HG03575 (cell line): ENCODE results near the gene HOXD11.

Experiments
- ATAC-seq: cut with Tn5 transposase; IDR thresholded peaks from one replicate; pipeline ENCODE4 v1.9.1; 2021; ENCODE audit not compliant: unreplicated experiment, insufficient number of reproducible peaks, low FRiP score; ENCODE audit errors: extremely low read depth

Gene HOXD11

GRCh38 chr2:176102309-176102866 lies 4.7 kb upstream of the HOXD11 start:
- ATAC-seq: no peak

- ATAC-seq: no peak
Observed at GRCh38 chr2:176103194-176103593, 3.9 kb upstream of the HOXD11 start.

- no peak for ATAC-seq
Observed at GRCh38 chr2:176103742-176104315, 3.3 kb upstream of the HOXD11 start.

GRCh38 chr2:176104316-176105077 lies 2.6 kb upstream of the HOXD11 start:
- no peak for ATAC-seq

GRCh38 chr2:176105078-176105729 lies 1.9 kb upstream of the HOXD11 start:
- no peak for ATAC-seq

GRCh38 chr2:176105730-176106580 lies 1.1 kb upstream of the HOXD11 start:
- ATAC-seq: no peak

GRCh38 chr2:176107731-176108181 lies 676 bp downstream of the HOXD11 start:
- ATAC-seq: no peak

GRCh38 chr2:176109192-176109901 lies 2.3 kb downstream of the HOXD11 start:
- no peak for ATAC-seq

- ATAC-seq: no peak
Observed at GRCh38 chr2:176109946-176110345, 2.9 kb downstream of the HOXD11 start.

GRCh38 chr2:176110415-176111308 lies 3.6 kb downstream of the HOXD11 start:
- no peak for ATAC-seq

- no peak for ATAC-seq
Observed at GRCh38 chr2:176111309-176111663, 4.2 kb downstream of the HOXD11 start.

- no peak for ATAC-seq
Observed at GRCh38 chr2:176111846-176112374, 4.8 kb downstream of the HOXD11 start.

GRCh38 chr2:176112375-176113302 lies 5.6 kb downstream of the HOXD11 start:
- no peak for ATAC-seq

GRCh38 chr2:176114120-176114929 lies 7.2 kb downstream of the HOXD11 start:
- no peak for ATAC-seq

GRCh38 chr2:176114930-176115625 lies 8.0 kb downstream of the HOXD11 start:
- no peak for ATAC-seq
